Measurements from ENCODE around the gene C2orf74. TPM values are rescaled to one million over a fixed set of nuclear protein-coding genes. Genes with fewer than 3 reads are reported as not detected.
"Not testable (repeated sequence)": the region's sequence is repeated elsewhere in the genome, so short reads cannot be mapped to it uniquely, and the experiment has no call there.

Gene C2orf74
- total RNA-seq, 1 experiment from 2014 or later, result 8.0 TPM

GRCh38 chr2:61145990-61146389, 16.0 kb upstream of the C2orf74 start:
- H4K20me1 ChIP-seq (ENCODE audit: control insufficient read depth, insufficient read depth, insufficient read length), result no peaks in the 10 kb centered on the region
- no peak overlapping the region for H3K18ac ChIP-seq (ENCODE audit: insufficient read length, low read depth, low read length)
- H3K27ac ChIP-seq (ENCODE audit: insufficient read length, low read depth, low read length), result no peak overlapping the region
- no peak overlapping the region for H4K8ac ChIP-seq (replicated peaks; ENCODE audit: insufficient read length, low read depth, low read length)
- H3K79me1 ChIP-seq (ENCODE audit: insufficient read depth, low read depth, low read length, poor library complexity, severe bottlenecking), result no peaks in the 10 kb centered on the region
- H2BK5ac ChIP-seq (ENCODE audit: insufficient read length, low read length), result no peak overlapping the region
- no peak for DNase-seq
- no peak overlapping the region for H3K4me2 ChIP-seq (ENCODE audit: insufficient read depth, insufficient read length, low read length)
- H3K4me1 ChIP-seq (ENCODE audit: insufficient read depth, low read length), result no peaks in the 10 kb centered on the region
- Mint-ChIP-seq H3K27me3 (ENCODE audit: low read depth) (no peaks in the 10 kb centered on the region), H3K9me3 (peaks cover 2 to 3% of the 10 kb centered on the region in 2 experiments; a peak in 2 of 5 replicates), H3K4me1 (peaks cover 0 to 7% of the 10 kb centered on the region in 2 experiments; a peak in 1 of 4 replicates), H3K36me3 (ENCODE audit: insufficient read depth in 1 of 3, low read depth in 3 of 3) (peaks cover 0 to 18% (median 10%) of the 10 kb centered on the region in 3 experiments; a peak in 4 of 7 replicates), H3K27ac (no peak overlapping the region), H3K4me3 (peak overlapping the region; percentile 70 to 80; a peak in 3 of 5 replicates)
- no peak overlapping the region for H2BK20ac ChIP-seq (ENCODE audit: low read depth, low read length, poor library complexity, severe bottlenecking)
- H3K14ac ChIP-seq (ENCODE audit: insufficient read depth, low read length), result no peak overlapping the region
- H3K27me3 ChIP-seq (ENCODE audit: insufficient read depth, low read length), result no peaks in the 10 kb centered on the region
- no peak overlapping the region for H2BK15ac ChIP-seq (ENCODE audit: low read depth, low read length)
- no peaks in the 10 kb centered on the region for H3K9me3 ChIP-seq (ENCODE audit: control insufficient read depth, low read depth, low read length)
- no peak overlapping the region for H3K9ac ChIP-seq (ENCODE audit: extremely low read depth, insufficient read length, low read length)
- no peak overlapping the region for H2BK120ac ChIP-seq (ENCODE audit: low read depth, low read length, poor library complexity, severe bottlenecking)
- no peak overlapping the region for H3K4ac ChIP-seq (ENCODE audit: low read depth, low read length)
- no peak overlapping the region for H3T11ph ChIP-seq (ENCODE audit: low read length)
- 0 out of 2 replicates have a peak, but pooled peaks cover 1% of the 10 kb centered on the region for H3K79me2 ChIP-seq (ENCODE audit: insufficient read depth, low read length)
- no peak overlapping the region for H2AFZ ChIP-seq (ENCODE audit: low read length)
- no peak for TF ChIP-seq CTCF (conservative IDR thresholded peaks at IDR 0.05)
- no peak overlapping the region for H4K91ac ChIP-seq (ENCODE audit: insufficient read length, low read depth, low read length)
- H4K5ac ChIP-seq (ENCODE audit: insufficient read length, low read depth, low read length), result no peak overlapping the region
- H2AK5ac ChIP-seq (ENCODE audit: insufficient read length, low read length), result no peak overlapping the region
- H3K23me2 ChIP-seq (ENCODE audit: insufficient read length, low read depth, low read length, poor library complexity, severe bottlenecking), result no peaks in the 10 kb centered on the region
- H3K23ac ChIP-seq (ENCODE audit: insufficient read length, low read depth, low read length), result no peak overlapping the region
- no peak overlapping the region for H3K56ac ChIP-seq (ENCODE audit: insufficient read length, low read depth, low read length)
- H2BK12ac ChIP-seq (ENCODE audit: insufficient read length, low read depth, low read length), result no peak overlapping the region
- WGBS (ENCODE audit: extremely low coverage, insufficient read length, low lambda C conversion rate), result no CpG with 5 or more reads among the region's 2 CpGs

GRCh38 chr2:61148091-61148490, 13.9 kb upstream of the C2orf74 start:
- H3K27me3 Mint-ChIP-seq (ENCODE audit: low read depth); H3K4me3 Mint-ChIP-seq; H4K5ac ChIP-seq (ENCODE audit: insufficient read length, low read depth, low read length); DNase-seq; H3K9ac ChIP-seq (ENCODE audit: extremely low read depth, insufficient read length, low read length); H3K56ac ChIP-seq (ENCODE audit: insufficient read length, low read depth, low read length); H3K4ac ChIP-seq (ENCODE audit: low read depth, low read length); H3K4me1 ChIP-seq (ENCODE audit: insufficient read depth, low read length); H3K18ac ChIP-seq (ENCODE audit: insufficient read length, low read depth, low read length); H4K20me1 ChIP-seq (ENCODE audit: control insufficient read depth, insufficient read depth, insufficient read length); H3K79me1 ChIP-seq (ENCODE audit: insufficient read depth, low read depth, low read length, poor library complexity, severe bottlenecking); H3K4me1 Mint-ChIP-seq; H3K27me3 ChIP-seq (ENCODE audit: insufficient read depth, low read length); H3K4me2 ChIP-seq (ENCODE audit: insufficient read depth, insufficient read length, low read length); H3K23ac ChIP-seq (ENCODE audit: insufficient read length, low read depth, low read length); H2AK5ac ChIP-seq (ENCODE audit: insufficient read length, low read length); H3K27ac Mint-ChIP-seq; H2AFZ ChIP-seq (ENCODE audit: low read length); H4K91ac ChIP-seq (ENCODE audit: insufficient read length, low read depth, low read length); H3K9me3 ChIP-seq (ENCODE audit: control insufficient read depth, low read depth, low read length); H3K79me2 ChIP-seq (ENCODE audit: insufficient read depth, low read length); H4K8ac ChIP-seq (replicated peaks; ENCODE audit: insufficient read length, low read depth, low read length); H3K23me2 ChIP-seq (ENCODE audit: insufficient read length, low read depth, low read length, poor library complexity, severe bottlenecking); H2BK20ac ChIP-seq (ENCODE audit: low read depth, low read length, poor library complexity, severe bottlenecking); H3K27ac ChIP-seq (ENCODE audit: insufficient read length, low read depth, low read length); H3K14ac ChIP-seq (ENCODE audit: insufficient read depth, low read length); H3T11ph ChIP-seq (ENCODE audit: low read length); H2BK5ac ChIP-seq (ENCODE audit: insufficient read length, low read length); H2BK120ac ChIP-seq (ENCODE audit: low read depth, low read length, poor library complexity, severe bottlenecking); H2BK12ac ChIP-seq (ENCODE audit: insufficient read length, low read depth, low read length); H3K9me3 Mint-ChIP-seq; H2BK15ac ChIP-seq (ENCODE audit: low read depth, low read length): not testable (repeated sequence)
- H3K36me3 Mint-ChIP-seq (ENCODE audit: insufficient read depth in 1 of 3, low read depth in 3 of 3), result peaks cover 5 to 23% (median 17%) of the 10 kb centered on the region in 3 experiments; a peak in 5 of 7 replicates
- WGBS (ENCODE audit: extremely low coverage, insufficient read length, low lambda C conversion rate), result no CpG with 5 or more reads among the region's 5 CpGs

Data from H9 (cell line).